Neural cell (in vitro differentiated cells): ENCODE measurements around the gene SORCS1. TPM values are rescaled to one million over a fixed set of nuclear protein-coding genes. Genes with fewer than 3 reads are reported as not detected.

Source experiments
- H2AFZ ChIP-seq: fragments of 200-600, 300-800 bp; sonication (generic), shearing (Covaris generic); 2 replicates; pipeline ENCODE4 v1.6.0; 2014; ENCODE audit warnings: low read depth, mild to moderate bottlenecking, antibody characterized with exemption, low read length, moderate library complexity
- H3F3A ChIP-seq: fragments of 200-600 bp; shearing (Covaris generic); 2 replicates; pipeline ENCODE4 v1.6.1; 2016; ENCODE audit warnings: mild to moderate bottlenecking, moderate library complexity, mixed read lengths, antibody characterized with exemption, low read length; ENCODE audit not compliant: insufficient read depth, poor library complexity, severe bottlenecking
- H3K27ac ChIP-seq: fragments of 200-600, 300-800 bp; sonication (generic), shearing (Covaris generic); 2 replicates; pipeline ENCODE4 v1.5.1; 2014; ENCODE audit warnings: mild to moderate bottlenecking, low read length, moderate library complexity
- H3K27me3 ChIP-seq: fragments of 300-800, 200-600 bp; sonication (generic), shearing (Covaris generic); 2 replicates; pipeline ENCODE4 v1.6.0; 2014; ENCODE audit warnings: mild to moderate bottlenecking, low read depth, low read length, moderate library complexity; ENCODE audit not compliant: insufficient read depth
- H3K36me3 ChIP-seq: fragments of 300-800, 200-600 bp; sonication (generic), shearing (Covaris generic); 2 replicates; pipeline ENCODE4 v1.5.1; 2014; ENCODE audit warnings: mild to moderate bottlenecking, antibody characterized with exemption, low read length, moderate library complexity; ENCODE audit not compliant: insufficient read depth
- H3K4me2 ChIP-seq: fragments of 300-800, 200-600 bp; sonication (generic), shearing (Covaris generic); 2 replicates; pipeline ENCODE4 v1.6.0; 2014; ENCODE audit warnings: mild to moderate bottlenecking, low read length
- H3K4me3 ChIP-seq: fragments of 300-800, 200-600 bp; sonication (generic), shearing (Covaris generic); 2 replicates; pipeline ENCODE4 v1.5.1; 2014; ENCODE audit warnings: mild to moderate bottlenecking, low read length, moderate library complexity
- H3K79me2 ChIP-seq: fragments of 200-600 bp; shearing (Covaris generic); replicated peaks from 2 replicates; pipeline ENCODE4 v1.6.0; 2014; ENCODE audit warnings: mild to moderate bottlenecking, low read length, moderate library complexity; ENCODE audit not compliant: insufficient read depth
- H3K9ac ChIP-seq: fragments of 300-800, 200-600 bp; sonication (generic), shearing (Covaris generic); 2 replicates; pipeline ENCODE4 v1.6.1; 2016; ENCODE audit warnings: mild to moderate bottlenecking, low read length, mixed read lengths
- H3K9me2 ChIP-seq: fragments of 200-600 bp; shearing (Covaris generic); 2 replicates; pipeline ENCODE4 v1.6.1; 2016; ENCODE audit warnings: mild to moderate bottlenecking, low read length, mixed read lengths; ENCODE audit not compliant: insufficient read depth
- H3K9me3 ChIP-seq: fragments of 200-600, 300-800 bp; sonication (generic), shearing (Covaris generic); 2 replicates; pipeline ENCODE4 v1.6.1; 2016; ENCODE audit warnings: mild to moderate bottlenecking, mixed run types, low read length, moderate library complexity, mixed read lengths
- H4K20me1 ChIP-seq: fragments of 200-600 bp; shearing (Covaris generic); 2 replicates; pipeline ENCODE4 v1.6.1; 2016; ENCODE audit warnings: mild to moderate bottlenecking, mixed run types; ENCODE audit not compliant: insufficient read depth
- CTCF ChIP-seq: fragments of 450-650 bp; IDR thresholded peaks from 2 replicates; pipeline ENCODE4 v1.5.1; 2014; ENCODE audit warnings: antibody characterized with exemption, mild to moderate bottlenecking, moderate library complexity; ENCODE audit not compliant: poor library complexity, severe bottlenecking
- EP300 ChIP-seq: fragments of 450-650 bp; conservative IDR thresholded peaks from 2 replicates; pipeline ENCODE4 v1.6.1; 2014; ENCODE audit warnings: antibody characterized with exemption, mild to moderate bottlenecking, moderate library complexity; ENCODE audit not compliant: poor library complexity, severe bottlenecking
- EZH2 ChIP-seq: fragments of 200-600, 300-800 bp; shearing (Covaris generic), sonication (generic); IDR thresholded peaks from 2 replicates; pipeline ENCODE4 v1.6.1; 2014; ENCODE audit warnings: antibody characterized with exemption, low read length, borderline replicate concordance, mild to moderate bottlenecking; ENCODE audit not compliant: insufficient read depth, poor library complexity, severe bottlenecking
- MXI1 ChIP-seq: fragments of 450-650 bp; conservative IDR thresholded peaks from 2 replicates; pipeline ENCODE4 v1.6.1; 2014; ENCODE audit warnings: antibody characterized with exemption, mild to moderate bottlenecking; ENCODE audit not compliant: poor library complexity, severe bottlenecking
- POLR2AphosphoS5 ChIP-seq: IDR thresholded peaks from 2 replicates; pipeline ENCODE4 v1.6.1; 2012
- RAD21 ChIP-seq: fragments of 450-650 bp; conservative IDR thresholded peaks from 2 replicates; pipeline ENCODE4 v1.6.1; 2014; ENCODE audit warnings: antibody characterized with exemption, mild to moderate bottlenecking, moderate library complexity
- REST ChIP-seq: IDR thresholded peaks from 2 replicates; pipeline ENCODE4 v1.6.1; 2012; ENCODE audit warnings: borderline replicate concordance
- SMC3 ChIP-seq: fragments of 450-650 bp; conservative IDR thresholded peaks from 2 replicates; pipeline ENCODE4 v1.6.1; 2014; ENCODE audit warnings: antibody characterized with exemption, mild to moderate bottlenecking, moderate library complexity; ENCODE audit not compliant: poor library complexity
- TAF1 ChIP-seq: IDR thresholded peaks from 2 replicates; pipeline ENCODE4 v1.6.1; 2012; ENCODE audit warnings: low read depth
- polyA plus RNA-seq: library from polyadenylated mRNA; depleted of rRNA; stranded (reverse); fragments of >200 nt; gene quantifications from 2 replicates; pipeline ENCODE4 v1.2.3, GENCODE V29; 2014

The SORCS1 gene
- polyA plus RNA-seq, 1 donor from 2014 or later, result 27.0 TPM

- Histone ChIP-seq H3K4me2 (no peak overlapping the region), H3K79me2 (no peaks in the 10 kb centered on the region), H2AFZ (no peak overlapping the region), H3K27ac (no peak overlapping the region), H3K9me2 (no peaks in the 10 kb centered on the region), H4K20me1 (no peaks in the 10 kb centered on the region), H3K36me3 (no peaks in the 10 kb centered on the region), H3K9ac (no peak overlapping the region), H3K4me3 (no peak overlapping the region), H3K27me3 (no peaks in the 10 kb centered on the region), H3K9me3 (no peaks in the 10 kb centered on the region), H3F3A (no peaks in the 10 kb centered on the region)
- TF ChIP-seq SMC3, result no peak
- no peak for TF ChIP-seq MXI1
- TF ChIP-seq POLR2AphosphoS5, result no peak
- no peak for TF ChIP-seq CTCF
- TF ChIP-seq EZH2, result no peak
- TF ChIP-seq EP300, result no peak
- TF ChIP-seq RAD21, result no peak
- no peak for TF ChIP-seq REST
- no peak for TF ChIP-seq TAF1
Measured at GRCh38 chr10:106935978-106936451, 228.5 kb downstream of the SORCS1 start.

- H2AFZ ChIP-seq, result no peak overlapping the region
Measured at GRCh38 chr10:106931853-106932249, 232.7 kb downstream of the SORCS1 start.

More at GRCh38 chr10:106931853-106932249, 232.7 kb downstream of the SORCS1 start:
- peak overlapping the region; percentile 33 for H3K4me3 ChIP-seq
- no peaks in the 10 kb centered on the region for H3K9me2 ChIP-seq
- no peak for TF ChIP-seq TAF1
- TF ChIP-seq POLR2AphosphoS5, result peak; percentile 83
- peak; percentile 84 for TF ChIP-seq EP300
- no peak for TF ChIP-seq RAD21
- TF ChIP-seq REST, result peak; percentile 98
- H4K20me1 ChIP-seq, result no peaks in the 10 kb centered on the region
- H3K9me3 ChIP-seq, result no peaks in the 10 kb centered on the region
- H3K27me3 ChIP-seq, result no peaks in the 10 kb centered on the region
- H3K79me2 ChIP-seq, result no peaks in the 10 kb centered on the region
- no peaks in the 10 kb centered on the region for H3K36me3 ChIP-seq
- H3K27ac ChIP-seq, result peak overlapping the region; percentile 54
- peak overlapping the region; percentile 3 for H3K4me2 ChIP-seq
- H3K9ac ChIP-seq, result no peak overlapping the region
- H3F3A ChIP-seq, result no peaks in the 10 kb centered on the region
